ENCODE data around the gene KAZN.

GRCh38 chr1:14853518-14853917 is 255.0 kb downstream of the KAZN start:
- TF ChIP-seq CTCF (IDR thresholded peaks at IDR 0.05) (no peak), POLR2A (IDR thresholded peaks at IDR 0.05) (no peak)

All from testis (tissue), 2 donors.